Left ventricle myocardium superior (tissue), 1 donor: ENCODE data around the gene PTRH1. TPM values are rescaled to one million over a fixed set of nuclear protein-coding genes. Genes with fewer than 3 reads are reported as not detected.
A peak's percentile ranks its signal among the peaks of the same experiment; 100 is the strongest.
"Not testable (repeated sequence)": the region's sequence is repeated elsewhere in the genome, so short reads cannot be mapped to it uniquely, and the experiment has no call there.

Experiments used
- ATAC-seq: fragments of 200-7000 bp; cut with Tn5 transposase; one replicate; pipeline ENCODE4 v1.9.1; 2020; ENCODE audit warnings: mild to moderate bottlenecking, moderate library complexity
- DNase-seq: peaks from one replicate; pipeline ENCODE4 v3.0.0-alpha.2; 2020
- intact Hi-C: fragments of 100-400 bp; cut with micrococcal nuclease; formaldehyde crosslinking; loops from one replicate; pipeline ENCODE4 v1.11.0; 2022
- long read RNA-seq: library from polyadenylated mRNA; unstranded; transcript quantifications from one replicate; pipeline ENCODE4 v2.0.0, GENCODE V29; 2021
- total RNA-seq: library from RNA; stranded (reverse); fragmentation: NEBNext Ultra II Directional; extraction: Animal tissue kit (Norgen Biotek cat#: 25700); gene quantifications from one replicate; pipeline ENCODE4 v1.2.1, GENCODE V29; 2021
- donor health status: DM: no; HTN: yes; CAD: no; lungs with severe emphysema.

Gene PTRH1
- total RNA-seq: 13.4 TPM
- long read RNA-seq, transcript PTRH1-208 (5 exons, 814 nt): major isoform, 14 of 18 reads
- long read RNA-seq, partial matches to known transcripts: 2 of 18 reads
- long read RNA-seq, other reads (novel, unspliced or antisense): 1 of 18 reads

- intact Hi-C loops: no loop called here
- ATAC-seq (peak; percentile 96), DNase-seq (peak; percentile 98)
Observed at GRCh38 chr9:127715470-127716337, at the start of gene PTRH1, which contains the start of gene TTC16. PTRH1 (minus strand) TSS chr9:127715663; CDS start chr9:127715639, 24 bp downstream. TTC16 (plus strand) TSS chr9:127716079; CDS start chr9:127716146, 67 bp downstream.

GRCh38 chr9:127763918-127764384 lies 48.5 kb upstream of the PTRH1 start:
- ATAC-seq (peak; percentile 73), DNase-seq (peak; percentile 72)
- intact Hi-C loops: no loop called here

GRCh38 chr9:127762111-127762676 lies 46.7 kb upstream of the PTRH1 start:
- intact Hi-C loops: no loop called here
- DNase-seq (peak; percentile 70), ATAC-seq (peak; percentile 74)

- DNase-seq (no peak), ATAC-seq (peak; percentile 14)
- intact Hi-C loops: no loop called here
Observed at GRCh38 chr9:127761491-127761956, 46.1 kb upstream of the PTRH1 start.

GRCh38 chr9:127761061-127761460 lies 45.6 kb upstream of the PTRH1 start:
- ATAC-seq: no peak
- intact Hi-C loops: no loop called here
- DNase-seq: no peak

- DNase-seq (no peak), ATAC-seq (no peak)
- intact Hi-C loops: no loop called here
Observed at GRCh38 chr9:127758843-127759242, 43.4 kb upstream of the PTRH1 start.

GRCh38 chr9:127756776-127757175 lies 41.3 kb upstream of the PTRH1 start:
- ATAC-seq, intact Hi-C loops, DNase-seq: not testable (repeated sequence)

GRCh38 chr9:127756233-127756632 lies 40.8 kb upstream of the PTRH1 start:
- intact Hi-C loops: no loop called here
- DNase-seq (no peak), ATAC-seq (no peak)

GRCh38 chr9:127755061-127756060 lies 39.9 kb upstream of the PTRH1 start:
- peak; percentile 49 for ATAC-seq
- no peak for DNase-seq
- intact Hi-C loops: no loop called here

GRCh38 chr9:127754099-127755060 lies 38.9 kb upstream of the PTRH1 start:
- intact Hi-C loops: no loop called here
- peak; percentile 36 for ATAC-seq
- no peak for DNase-seq

GRCh38 chr9:127753622-127754021 lies 38.2 kb upstream of the PTRH1 start:
- intact Hi-C loops: no loop called here
- DNase-seq (no peak), ATAC-seq (no peak)

- no peak for DNase-seq
- intact Hi-C loops: no loop called here
- ATAC-seq: no peak
Observed at GRCh38 chr9:127753148-127753547, 37.7 kb upstream of the PTRH1 start.

GRCh38 chr9:127751269-127752054 lies 36.0 kb upstream of the PTRH1 start:
- intact Hi-C loops: no loop called here
- DNase-seq (peak; percentile 59), ATAC-seq (no peak)

- intact Hi-C loops: no loop called here
- ATAC-seq (no peak), DNase-seq (no peak)
Observed at GRCh38 chr9:127749090-127749787, 33.8 kb upstream of the PTRH1 start.

GRCh38 chr9:127746959-127747569 lies 31.6 kb upstream of the PTRH1 start:
- intact Hi-C loops: no loop called here
- DNase-seq (no peak), ATAC-seq (no peak)
